Esophagus squamous epithelium (tissue), 4 donors: ENCODE measurements around the gene PCDHGC3.

Experiments
- POLR2A ChIP-seq, 4 donors: fragments of 450-650 bp; IDR thresholded peaks; one replicate each; pipeline ENCODE4 v1.6.1; 2017; ENCODE audit warnings: antibody characterized with exemption in 4 of 4, mild to moderate bottlenecking in 4 of 4, moderate library complexity in 3 of 4
- TF ChIP-seq, protein P1 (sequence below), 6 experiments: fragments of 450-650 bp in 4 of 6; fragments of 200-600 bp in 2 of 6; sonication (generic) in 2 of 6; IDR thresholded peaks; one replicate each; pipeline ENCODE4 v1.5.1; 2016 to 2019; ENCODE audit warnings: antibody characterized with exemption in 6 of 6, mild to moderate bottlenecking in 4 of 6, moderate library complexity in 4 of 6

DNA sequence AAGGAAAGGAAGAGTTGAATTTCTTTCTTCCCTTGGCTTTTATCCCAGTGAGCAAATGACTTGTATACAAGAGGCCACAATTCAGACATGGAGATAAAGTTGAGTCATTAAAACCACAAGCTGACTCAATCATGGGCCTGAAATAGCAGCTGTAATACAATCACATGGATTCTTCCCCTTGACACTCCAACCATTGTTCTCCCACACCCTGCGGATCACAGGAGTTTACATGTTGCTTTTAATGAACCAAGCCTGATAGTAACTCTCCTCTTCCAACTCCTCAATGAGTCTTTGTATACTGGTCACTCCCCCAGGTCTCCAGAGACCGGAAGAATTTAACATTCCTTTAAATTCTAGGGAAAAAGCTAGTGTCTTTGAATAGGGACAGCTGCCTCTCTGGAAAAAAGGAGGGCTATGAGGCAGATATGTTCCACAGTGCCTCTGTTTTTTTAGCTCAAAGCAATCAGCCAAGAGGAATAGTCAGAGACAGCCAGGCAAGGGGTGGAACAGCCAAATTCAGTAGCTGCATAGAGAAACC, 45.5 kb downstream of the PCDHGC3 start:
- no peak for TF ChIP-seq POLR2A (IDR thresholded peaks at IDR 0.05)
- TF ChIP-seq, protein P1, sequence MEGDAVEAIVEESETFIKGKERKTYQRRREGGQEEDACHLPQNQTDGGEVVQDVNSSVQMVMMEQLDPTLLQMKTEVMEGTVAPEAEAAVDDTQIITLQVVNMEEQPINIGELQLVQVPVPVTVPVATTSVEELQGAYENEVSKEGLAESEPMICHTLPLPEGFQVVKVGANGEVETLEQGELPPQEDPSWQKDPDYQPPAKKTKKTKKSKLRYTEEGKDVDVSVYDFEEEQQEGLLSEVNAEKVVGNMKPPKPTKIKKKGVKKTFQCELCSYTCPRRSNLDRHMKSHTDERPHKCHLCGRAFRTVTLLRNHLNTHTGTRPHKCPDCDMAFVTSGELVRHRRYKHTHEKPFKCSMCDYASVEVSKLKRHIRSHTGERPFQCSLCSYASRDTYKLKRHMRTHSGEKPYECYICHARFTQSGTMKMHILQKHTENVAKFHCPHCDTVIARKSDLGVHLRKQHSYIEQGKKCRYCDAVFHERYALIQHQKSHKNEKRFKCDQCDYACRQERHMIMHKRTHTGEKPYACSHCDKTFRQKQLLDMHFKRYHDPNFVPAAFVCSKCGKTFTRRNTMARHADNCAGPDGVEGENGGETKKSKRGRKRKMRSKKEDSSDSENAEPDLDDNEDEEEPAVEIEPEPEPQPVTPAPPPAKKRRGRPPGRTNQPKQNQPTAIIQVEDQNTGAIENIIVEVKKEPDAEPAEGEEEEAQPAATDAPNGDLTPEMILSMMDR (IDR thresholded peaks at IDR 0.05): peak in 1 of 6 experiments; percentile 26
